Large intestine (tissue), 3 donors: ENCODE data around the gene ATR. TPM values are rescaled to one million over a fixed set of nuclear protein-coding genes. Genes with fewer than 3 reads are reported as not detected.
"Not testable (repeated sequence)": the region's sequence is repeated elsewhere in the genome, so short reads cannot be mapped to it uniquely, and the experiment has no call there.

Source experiments
- DNase-seq, 2 donors: peaks; one replicate each; pipeline versions ENCODE4 v3.0.0 to v3.0.0-alpha.2; 2013
- H3K27ac ChIP-seq: one replicate; pipeline ENCODE4 v1.5.1; 2013; ENCODE audit warnings: low read length
- H3K27me3 ChIP-seq: 2 replicates; pipeline ENCODE4 v1.6.1; 2013; ENCODE audit warnings: low read length; ENCODE audit not compliant: control insufficient read depth, insufficient read depth
- H3K36me3 ChIP-seq: 2 replicates; pipeline ENCODE4 v1.6.1; 2013; ENCODE audit warnings: low read length; ENCODE audit not compliant: control insufficient read depth, insufficient read depth
- H3K4me1 ChIP-seq: one replicate; pipeline ENCODE4 v1.6.1; 2013; ENCODE audit warnings: low read length; ENCODE audit not compliant: control insufficient read depth, insufficient read depth
- H3K4me3 ChIP-seq: one replicate; pipeline ENCODE4 v1.5.1; 2013; ENCODE audit warnings: low read length
- H3K9me3 ChIP-seq: one replicate; pipeline ENCODE4 v1.6.1; 2013; ENCODE audit warnings: mild to moderate bottlenecking, low read depth, low read length, moderate library complexity; ENCODE audit not compliant: control insufficient read depth
- WGBS: methylation state at CpG from one replicate; pipeline ENCODE4 v1.1.5; 2013; ENCODE audit warnings: low lambda C conversion rate; ENCODE audit not compliant: insufficient coverage; 5-methylcytosine and 5-hydroxymethylcytosine counted together
- polyA plus RNA-seq: library from polyadenylated mRNA; unstranded; fragments of 120-200 nt; gene quantifications from one replicate; pipeline ENCODE4 v1.2.1, GENCODE V29; 2013

The ATR gene
- polyA plus RNA-seq, 1 donor = 18.6 TPM

DNA sequence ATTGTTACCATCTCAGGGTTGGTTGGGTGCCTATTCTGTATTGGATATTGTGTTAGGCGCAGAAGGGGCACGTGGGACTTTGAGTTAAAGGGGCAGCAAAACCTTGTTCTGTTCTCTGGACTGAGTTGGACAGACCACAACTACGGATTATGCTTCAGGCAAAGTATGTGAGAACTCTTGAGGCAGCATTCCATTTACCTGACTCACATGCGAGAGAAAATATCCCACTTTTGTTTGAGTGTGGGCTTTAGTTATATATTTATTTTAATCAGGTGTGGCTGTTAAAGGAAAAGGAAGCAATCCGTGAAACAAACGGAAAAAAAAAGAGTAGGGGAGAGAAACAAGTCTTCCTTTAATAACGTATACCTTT is 17.0 kb upstream of the ATR start:
- no CpG with 5 or more reads among the region's 7 CpGs for WGBS
- Histone ChIP-seq H3K9me3 (no peaks in the 10 kb centered on the region), H3K27me3 (no peaks in the 10 kb centered on the region), H3K4me1 (peaks cover 15% of the 10 kb centered on the region), H3K27ac (peak overlapping the region; percentile 74), H3K36me3 (no peaks in the 10 kb centered on the region), H3K4me3 (peak overlapping the region; percentile 59)
- peak in 1 of 2 donors; percentile 34 for DNase-seq

DNA sequence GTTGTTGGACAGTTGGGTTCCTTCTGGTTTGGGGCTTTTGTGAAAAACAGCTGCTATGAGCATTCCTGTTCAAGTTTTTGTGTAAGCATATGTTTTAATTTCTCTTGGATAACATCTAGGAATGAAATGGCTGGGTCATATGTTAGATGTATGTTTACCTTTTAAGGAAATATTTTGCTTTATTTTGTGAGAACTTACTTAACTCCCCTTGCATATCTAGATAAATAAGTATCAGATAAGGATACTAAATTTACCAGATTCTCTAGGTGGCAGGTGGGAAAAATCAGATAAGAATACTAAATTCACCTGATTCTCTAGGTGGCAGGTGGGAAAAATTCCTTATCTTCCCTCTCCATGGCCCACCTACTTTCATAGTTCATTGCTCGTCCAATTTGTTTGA is 16.6 kb upstream of the ATR start:
- no peaks in the 10 kb centered on the region for H3K27me3 ChIP-seq
- H3K9me3 ChIP-seq = no peaks in the 10 kb centered on the region
- peak overlapping the region; percentile 59 for H3K4me3 ChIP-seq
- peaks cover 15% of the 10 kb centered on the region for H3K4me1 ChIP-seq
- H3K36me3 ChIP-seq = no peaks in the 10 kb centered on the region
- peak overlapping the region; percentile 74 for H3K27ac ChIP-seq
- 33% methylated on average over 1 of the region's 1 CpG for WGBS
- no peak for DNase-seq

GRCh38 chr3:142592268-142592667 is 13.7 kb upstream of the ATR start:
- not testable (repeated sequence) for H3K9me3 ChIP-seq, H3K36me3 ChIP-seq, H3K4me1 ChIP-seq, DNase-seq, H3K4me3 ChIP-seq, H3K27ac ChIP-seq, H3K27me3 ChIP-seq
- WGBS = 100% methylated on average over 2 of the region's 7 CpGs

DNA sequence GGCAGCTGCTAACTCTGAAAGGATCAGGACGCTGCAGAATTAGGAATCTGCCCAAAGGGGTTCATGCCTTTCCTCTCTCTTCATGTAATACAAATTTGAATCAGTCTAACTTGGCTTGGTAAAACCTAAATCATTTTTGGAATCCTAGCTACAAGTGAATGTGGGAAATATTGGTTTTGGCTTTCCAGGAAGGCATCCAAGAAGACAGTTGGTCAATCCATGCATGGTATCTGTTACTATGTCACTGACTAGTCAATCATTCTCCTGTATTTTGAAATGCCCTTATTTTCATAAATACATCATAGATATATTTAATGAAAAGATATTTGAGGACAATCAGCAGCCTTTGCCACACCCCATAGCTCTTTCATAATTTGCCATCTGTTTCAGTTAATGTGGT is 10.2 kb upstream of the ATR start:
- H3K27ac ChIP-seq = no peak overlapping the region
- WGBS = no CpG with 5 or more reads among the region's 1 CpG
- no peaks in the 10 kb centered on the region for H3K4me1 ChIP-seq
- H3K36me3 ChIP-seq = no peaks in the 10 kb centered on the region
- no peak for DNase-seq
- no peaks in the 10 kb centered on the region for H3K27me3 ChIP-seq
- no peaks in the 10 kb centered on the region for H3K9me3 ChIP-seq
- H3K4me3 ChIP-seq = no peak overlapping the region

GRCh38 chr3:142586803-142587406 is 8.4 kb upstream of the ATR start:
- no CpG with 5 or more reads among the region's 2 CpGs for WGBS
- no peak overlapping the region for H3K4me3 ChIP-seq
- no peaks in the 10 kb centered on the region for H3K4me1 ChIP-seq
- H3K27ac ChIP-seq = no peak overlapping the region
- H3K9me3 ChIP-seq = no peaks in the 10 kb centered on the region
- peak; percentile 48 to 63 for DNase-seq
- H3K36me3 ChIP-seq = no peaks in the 10 kb centered on the region
- no peaks in the 10 kb centered on the region for H3K27me3 ChIP-seq

DNA sequence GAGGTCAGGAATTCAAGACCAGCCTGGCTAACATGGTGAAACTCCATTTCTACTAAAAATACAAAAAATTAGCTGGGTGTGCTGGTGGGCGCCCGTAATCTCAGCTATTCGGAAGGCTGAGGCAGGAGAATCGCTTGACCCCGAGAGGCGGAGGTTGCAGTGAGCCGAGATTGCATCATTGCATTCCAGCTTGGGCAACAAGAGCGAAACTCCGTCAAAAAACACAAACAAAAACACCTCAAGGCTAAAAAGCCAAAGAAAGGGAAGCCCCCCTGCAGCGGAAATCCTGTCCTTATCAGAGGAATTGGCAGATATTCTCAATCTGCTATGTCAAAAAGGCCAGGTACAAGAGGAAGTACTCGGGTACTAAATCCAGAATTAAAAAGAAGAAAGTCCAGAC is 2.5 kb upstream of the ATR start:
- H3K27me3 ChIP-seq, H3K36me3 ChIP-seq, DNase-seq, H3K9me3 ChIP-seq, H3K27ac ChIP-seq, H3K4me1 ChIP-seq, H3K4me3 ChIP-seq: not testable (repeated sequence)
- 97% methylated on average over 5 of the region's 11 CpGs for WGBS

- no peak for DNase-seq
- WGBS = no CpG with 5 or more reads among the region's 1 CpG
- no peaks in the 10 kb centered on the region for H3K36me3 ChIP-seq
- no peak overlapping the region for H3K4me3 ChIP-seq
- no peaks in the 10 kb centered on the region for H3K4me1 ChIP-seq
- H3K27me3 ChIP-seq = no peaks in the 10 kb centered on the region
- no peaks in the 10 kb centered on the region for H3K9me3 ChIP-seq
- H3K27ac ChIP-seq = no peak overlapping the region
Measured at GRCh38 chr3:142580061-142580423, 1.5 kb upstream of the ATR start.

- Histone ChIP-seq H3K27me3 (no peaks in the 10 kb centered on the region), H3K4me3 (peak overlapping the region; percentile 73), H3K9me3 (no peaks in the 10 kb centered on the region), H3K36me3 (no peaks in the 10 kb centered on the region), H3K4me1 (no peaks in the 10 kb centered on the region), H3K27ac (peak overlapping the region; percentile 89)
- 0% methylated on average over 2 of the region's 12 CpGs for WGBS
- no peak for DNase-seq
Measured at GRCh38 chr3:142577696-142578328, 721 bp downstream of the ATR start.

DNA sequence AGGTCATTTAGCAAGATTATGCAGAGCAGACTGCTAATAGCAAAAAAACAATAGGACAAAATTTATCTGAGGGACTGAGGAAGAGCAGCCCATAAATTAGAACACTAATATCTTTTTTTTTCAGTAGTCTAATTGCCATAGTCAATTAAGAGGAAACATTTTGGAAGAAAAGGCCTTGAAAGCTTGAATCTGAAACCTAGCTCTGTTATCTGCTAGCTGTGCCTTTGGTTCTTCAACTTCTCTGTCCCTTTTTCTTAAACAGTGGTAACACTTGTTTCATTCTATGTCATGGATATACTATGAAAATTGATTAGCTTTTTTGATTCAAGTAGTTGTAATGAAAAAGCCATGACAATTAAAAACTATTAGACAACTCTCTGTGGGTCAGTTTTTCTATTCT is 1.7 kb downstream of the ATR start:
- Histone ChIP-seq H3K4me3 (no peak overlapping the region), H3K27ac (no peak overlapping the region), H3K27me3 (no peaks in the 10 kb centered on the region), H3K9me3 (no peaks in the 10 kb centered on the region), H3K4me1 (no peaks in the 10 kb centered on the region), H3K36me3 (no peaks in the 10 kb centered on the region)
- DNase-seq = no peak

DNA sequence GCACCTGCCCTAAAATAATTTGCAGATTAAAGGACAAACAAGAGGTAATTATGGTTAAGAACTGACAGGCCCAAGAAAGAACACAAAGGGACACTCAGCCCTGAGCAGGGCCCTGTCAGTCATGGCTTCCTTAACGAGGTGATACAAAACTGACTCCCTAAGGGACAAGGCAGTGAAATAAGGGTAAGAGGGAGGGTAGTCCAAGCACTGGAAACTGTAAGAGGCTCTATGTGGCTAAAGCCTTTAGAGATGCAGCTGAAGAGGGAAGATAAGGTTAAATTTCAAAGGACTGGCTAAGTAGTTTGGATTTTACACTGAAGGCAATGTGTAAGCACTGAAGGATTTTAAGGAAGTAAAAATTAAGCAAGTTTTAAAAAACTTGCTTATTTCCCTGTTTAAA is 3.9 kb downstream of the ATR start:
- H3K4me3 ChIP-seq = no peak overlapping the region
- no peak overlapping the region for H3K27ac ChIP-seq
- peaks cover 3% of the 10 kb centered on the region for H3K36me3 ChIP-seq
- no peaks in the 10 kb centered on the region for H3K27me3 ChIP-seq
- no peaks in the 10 kb centered on the region for H3K4me1 ChIP-seq
- DNase-seq = no peak
- no peaks in the 10 kb centered on the region for H3K9me3 ChIP-seq
- WGBS = 71% methylated on average over 1 of the region's 1 CpG

- not testable (repeated sequence) for DNase-seq, H3K9me3 ChIP-seq, H3K36me3 ChIP-seq, H3K4me3 ChIP-seq, H3K27ac ChIP-seq, H3K4me1 ChIP-seq, H3K27me3 ChIP-seq
- no CpG with 5 or more reads among the region's 3 CpGs for whole genome bisulfite sequencing
Measured at GRCh38 chr3:142574223-142574622, 4.3 kb downstream of the ATR start.
